Hepatocyte (in vitro differentiated cells): ENCODE results near the gene CTBP2. TPM values are rescaled to one million over a fixed set of nuclear protein-coding genes. Genes with fewer than 3 reads are reported as not detected.

Source experiments
- DNase-seq: peaks from one replicate; pipeline ENCODE4 v3.0.0-alpha.2; 2016; ENCODE audit warnings: low spot score
- H2AFZ ChIP-seq: fragments of 200-600 bp; sonication (generic); 2 replicates; pipeline ENCODE4 v1.6.0; 2016; ENCODE audit warnings: antibody characterized with exemption, mild to moderate bottlenecking
- H3K27ac ChIP-seq: fragments of 200-600 bp; sonication (generic); 2 replicates; pipeline ENCODE4 v1.5.1; 2016; ENCODE audit warnings: mild to moderate bottlenecking
- H3K27me3 ChIP-seq: fragments of 200-600 bp; sonication (generic); 2 replicates; pipeline ENCODE4 v1.6.1; 2016
- H3K36me3 ChIP-seq: fragments of 200-600 bp; sonication (generic); replicated peaks from 2 replicates; pipeline ENCODE4 v1.5.1; 2016; ENCODE audit warnings: low read depth; ENCODE audit not compliant: insufficient read depth
- H3K4me1 ChIP-seq: fragments of 200-600 bp; sonication (generic); 2 replicates; pipeline ENCODE4 v1.5.1; 2016; ENCODE audit warnings: mild to moderate bottlenecking, moderate library complexity; ENCODE audit not compliant: insufficient read depth
- H3K4me2 ChIP-seq: fragments of 200-600 bp; sonication (generic); 2 replicates; pipeline ENCODE4 v1.6.0; 2016
- H3K4me3 ChIP-seq: fragments of 200-600 bp; sonication (generic); 2 replicates; pipeline ENCODE4 v1.5.1; 2016; ENCODE audit warnings: mild to moderate bottlenecking
- H3K79me2 ChIP-seq: fragments of 200-600 bp; sonication (generic); 2 replicates; pipeline ENCODE4 v1.6.0; 2017; ENCODE audit warnings: mild to moderate bottlenecking
- H3K9me2 ChIP-seq: fragments of 200-600 bp; sonication (generic); replicated peaks from 2 replicates; pipeline ENCODE4 v1.6.0; 2017; ENCODE audit warnings: mild to moderate bottlenecking; ENCODE audit not compliant: insufficient read depth
- H3K9me3 ChIP-seq: fragments of 200-600 bp; sonication (generic); 2 replicates; pipeline ENCODE4 v1.5.1; 2016; ENCODE audit warnings: low read depth, mild to moderate bottlenecking
- H4K20me1 ChIP-seq: fragments of 200-600 bp; sonication (generic); 2 replicates; pipeline ENCODE4 v1.6.0; 2016; ENCODE audit warnings: mild to moderate bottlenecking; ENCODE audit not compliant: insufficient read depth, poor library complexity, severe bottlenecking
- EZH2 ChIP-seq: fragments of 200-600 bp; sonication (generic); IDR thresholded peaks from 2 replicates; pipeline ENCODE4 v1.6.1; 2016; ENCODE audit warnings: antibody characterized with exemption, mild to moderate bottlenecking, borderline replicate concordance
- EZH2phosphoT487 ChIP-seq: fragments of 200-600 bp; sonication (generic); IDR thresholded peaks from one replicate; pipeline ENCODE4 v1.6.1; 2018; ENCODE audit warnings: antibody characterized with exemption, mild to moderate bottlenecking, low read depth, moderate library complexity; ENCODE audit not compliant: unreplicated experiment, severe bottlenecking
- WGBS: methylation state at CpG from one replicate; pipeline ENCODE4 v1.1.6; 2016; ENCODE audit warnings: low lambda C conversion rate; ENCODE audit errors: missing lambda C conversion rate; 5-methylcytosine and 5-hydroxymethylcytosine counted together
- microRNA-seq: library from miRNA; unstranded; fragments of <30 nt; microRNA quantifications from one replicate; pipeline ENCODE4, GENCODE V29; 2017
- polyA plus RNA-seq: library from polyadenylated mRNA; unstranded; fragments of >200 nt; fragmentation: Nextera tagmentation; extraction: Ambion mirVana; gene quantifications from 2 replicates; pipeline ENCODE4 v1.2.1, GENCODE V29; 2016
- small RNA-seq: library from RNA; depleted of rRNA; stranded (forward); fragments of <200 nt; gene quantifications from one replicate; pipeline ENCODE3, GENCODE V24; 2014
- total RNA-seq: library from RNA; depleted of rRNA; stranded (reverse); fragments of >200 nt; gene quantifications from 2 replicates; pipeline ENCODE4 v1.2.3, GENCODE V29; 2014
- TF ChIP-seq, protein P1 (sequence below): fragments of 200-600 bp; sonication (generic); IDR thresholded peaks from 2 replicates; pipeline ENCODE4 v1.5.1; 2016; ENCODE audit warnings: antibody characterized with exemption, mild to moderate bottlenecking; ENCODE audit not compliant: poor library complexity

Gene CTBP2
- total and polyA plus RNA-seq, 2 experiments from 2014 or later: 61.3 to 81.0 TPM

DNA sequence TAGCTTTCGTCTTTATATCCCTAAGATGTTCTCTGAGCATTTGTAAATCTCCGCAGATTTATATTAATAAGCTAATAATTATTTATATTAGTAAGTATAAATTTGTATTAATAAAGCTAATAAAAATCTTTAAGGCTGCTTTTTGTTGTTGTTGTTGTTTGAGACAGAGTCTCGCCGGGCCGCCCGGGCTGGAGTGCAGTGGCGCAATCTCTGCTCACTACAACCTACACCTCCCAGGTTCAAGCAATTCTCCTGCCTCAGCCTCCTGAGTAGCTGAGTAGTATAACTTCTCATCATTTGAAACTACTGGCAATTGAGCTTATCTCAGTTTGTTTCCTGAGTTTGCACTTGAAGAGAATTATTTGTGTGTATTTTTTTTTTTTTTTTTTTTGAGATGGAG lies 223.6 kb downstream of the CTBP2 start:
- WGBS: 91% methylated on average over 7 of the region's 7 CpGs
- Histone ChIP-seq H2AFZ (no peak overlapping the region), H3K4me3 (no peak overlapping the region), H4K20me1 (peaks cover 90% of the 10 kb centered on the region), H3K27me3 (no peaks in the 10 kb centered on the region), H3K9me2 (no peaks in the 10 kb centered on the region), H3K79me2 (peaks cover 99% of the 10 kb centered on the region), H3K36me3 (no peaks in the 10 kb centered on the region), H3K9me3 (no peaks in the 10 kb centered on the region), H3K4me1 (no peaks in the 10 kb centered on the region), H3K4me2 (no peak overlapping the region), H3K27ac (no peak overlapping the region)
- no peak for TF ChIP-seq EZH2
- no peak for TF ChIP-seq EZH2phosphoT487
- TF ChIP-seq, protein P1, sequence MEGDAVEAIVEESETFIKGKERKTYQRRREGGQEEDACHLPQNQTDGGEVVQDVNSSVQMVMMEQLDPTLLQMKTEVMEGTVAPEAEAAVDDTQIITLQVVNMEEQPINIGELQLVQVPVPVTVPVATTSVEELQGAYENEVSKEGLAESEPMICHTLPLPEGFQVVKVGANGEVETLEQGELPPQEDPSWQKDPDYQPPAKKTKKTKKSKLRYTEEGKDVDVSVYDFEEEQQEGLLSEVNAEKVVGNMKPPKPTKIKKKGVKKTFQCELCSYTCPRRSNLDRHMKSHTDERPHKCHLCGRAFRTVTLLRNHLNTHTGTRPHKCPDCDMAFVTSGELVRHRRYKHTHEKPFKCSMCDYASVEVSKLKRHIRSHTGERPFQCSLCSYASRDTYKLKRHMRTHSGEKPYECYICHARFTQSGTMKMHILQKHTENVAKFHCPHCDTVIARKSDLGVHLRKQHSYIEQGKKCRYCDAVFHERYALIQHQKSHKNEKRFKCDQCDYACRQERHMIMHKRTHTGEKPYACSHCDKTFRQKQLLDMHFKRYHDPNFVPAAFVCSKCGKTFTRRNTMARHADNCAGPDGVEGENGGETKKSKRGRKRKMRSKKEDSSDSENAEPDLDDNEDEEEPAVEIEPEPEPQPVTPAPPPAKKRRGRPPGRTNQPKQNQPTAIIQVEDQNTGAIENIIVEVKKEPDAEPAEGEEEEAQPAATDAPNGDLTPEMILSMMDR: no peak
- no peak for DNase-seq

DNA sequence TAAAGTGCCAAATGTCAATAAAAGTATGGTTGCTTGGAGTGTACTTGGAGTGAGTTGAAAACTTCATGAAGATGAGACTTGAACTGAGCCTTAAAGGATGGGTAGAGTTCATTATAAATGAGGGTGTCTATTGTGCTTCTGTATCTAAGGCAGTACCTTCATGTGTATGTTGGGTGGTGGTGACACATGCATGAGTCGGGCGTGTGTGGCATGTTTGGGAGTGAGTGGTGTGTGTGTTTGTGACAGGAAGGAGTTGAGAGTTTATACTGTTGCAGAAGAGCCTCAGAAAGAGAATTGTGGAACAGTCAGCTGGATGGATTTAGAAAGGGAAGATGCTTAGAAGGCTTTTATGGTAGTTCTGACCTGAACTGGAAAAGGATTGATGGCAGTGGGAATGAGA lies 224.4 kb downstream of the CTBP2 start:
- 94% methylated on average over 2 of the region's 2 CpGs for WGBS
- Histone ChIP-seq H3K36me3 (no peaks in the 10 kb centered on the region), H2AFZ (no peak overlapping the region), H3K9me2 (no peaks in the 10 kb centered on the region), H3K4me1 (no peaks in the 10 kb centered on the region), H3K9me3 (no peaks in the 10 kb centered on the region), H3K4me3 (no peak overlapping the region), H3K27me3 (no peaks in the 10 kb centered on the region), H3K27ac (no peak overlapping the region), H4K20me1 (peaks cover 90% of the 10 kb centered on the region), H3K4me2 (no peak overlapping the region), H3K79me2 (peaks cover 99% of the 10 kb centered on the region)
- TF ChIP-seq EZH2 (no peak), EZH2phosphoT487 (no peak)
- TF ChIP-seq, protein P1: no peak
- no peak for DNase-seq

Small RNAs within 50 kb of the gene (microRNA-seq; reads per million reads assigned to microRNA genes)
- gene MIR4296: not detected

Small RNAs within 50 kb of the gene (small RNA-seq; reads per million reads assigned to genes)
- gene MIR4296 (not detected), gene MRPS21P6 (not detected)

Other genes with a start within 250 kb of the CTBP2 start
- 25.1 and 30.0 TPM in 2 replicates for gene ZRANB1, start 218.4 kb downstream of the CTBP2 start, total RNA-seq
- gene ZRANB1, start 218.4 kb downstream of the CTBP2 start, polyA plus RNA-seq: 7.9 and 10.7 TPM in 2 replicates